IMR-90 (cell line): Measurements from ENCODE around the gene DIPK1B. TPM values are rescaled to one million over a fixed set of nuclear protein-coding genes. Genes with fewer than 3 reads are reported as not detected.
A peak's percentile ranks its signal among the peaks of the same experiment; 100 is the strongest.

ENCODE experiments used
- ATAC-seq: fragments of 200-7000 bp; cut with Tn5 transposase; 2 replicates; pipeline ENCODE4 v1.9.1; 2020; ENCODE audit warnings: low read depth, mild to moderate bottlenecking, moderate library complexity
- BruUV-seq: library from RNA; stranded (reverse); fragments of 400-500 nt; replicated peaks from 2 replicates; lab custom pipeline; 2021; lab: Mats Ljungman, UMichigan
- CTCF ChIA-PET: fragments of 300-600 bp; formaldehyde crosslinking; extraction: SDS; loops from one replicate; lab custom pipeline; 2021; ENCODE audit warnings: antibody characterized with exemption; lab: Yijun Ruan, JAX
- POLR2A ChIA-PET: fragments of 300-600 bp; sonication (Branson Sonifier 250); formaldehyde crosslinking; loops from one replicate; lab custom pipeline; 2022; ENCODE audit warnings: antibody characterized with exemption; ENCODE audit not compliant: unreplicated experiment; lab: Charles Lee
- DNase-seq: peaks from one replicate; pipeline ENCODE4 v3.0.0; 2013
- H2AFZ ChIP-seq: replicated peaks from 2 replicates; pipeline ENCODE3; 2013; ENCODE audit warnings: low read length, mild to moderate bottlenecking; ENCODE audit not compliant: poor library complexity
- H2AK5ac ChIP-seq: 2 replicates; pipeline ENCODE4 v1.6.1; 2013; ENCODE audit warnings: low read depth, low read length, inconsistent platforms
- H2AK9ac ChIP-seq: replicated peaks from 2 replicates; pipeline ENCODE3; 2013; ENCODE audit warnings: mild to moderate bottlenecking, low read depth, low read length, moderate library complexity; ENCODE audit not compliant: poor library complexity
- H2BK120ac ChIP-seq: 2 replicates; pipeline ENCODE4 v1.6.1; 2013; ENCODE audit warnings: low read depth, low read length, inconsistent platforms
- H2BK15ac ChIP-seq: 3 replicates; pipeline ENCODE4 v1.6.1; 2013; ENCODE audit warnings: low read depth, low read length, inconsistent platforms
- H2BK20ac ChIP-seq: 2 replicates; pipeline ENCODE4 v1.6.1; 2013; ENCODE audit warnings: low read depth, mild to moderate bottlenecking, inconsistent platforms, low read length, moderate library complexity
- H2BK5ac ChIP-seq: 2 replicates; pipeline ENCODE4 v1.6.1; 2013; ENCODE audit warnings: mild to moderate bottlenecking, low read depth, low read length, inconsistent platforms; ENCODE audit not compliant: poor library complexity, severe bottlenecking
- H3K14ac ChIP-seq: replicated peaks from 2 replicates; pipeline ENCODE4 v1.6.1; 2013; ENCODE audit warnings: low read depth, low read length, inconsistent platforms
- H3K18ac ChIP-seq: 2 replicates; pipeline ENCODE4 v1.6.1; 2013; ENCODE audit warnings: low read depth, low read length, control low read depth
- H3K23ac ChIP-seq: 2 replicates; pipeline ENCODE4 v1.6.1; 2013; ENCODE audit warnings: low read depth, low read length, inconsistent platforms
- H3K27ac ChIP-seq: 2 replicates; pipeline ENCODE4 v1.5.1; 2013; ENCODE audit warnings: mild to moderate bottlenecking, control low read depth, low read length; ENCODE audit not compliant: insufficient read depth
- H3K27me3 ChIP-seq: 2 replicates; pipeline ENCODE4 v1.6.1; 2013; ENCODE audit warnings: low read length; ENCODE audit not compliant: control insufficient read depth, insufficient read depth
- H3K36me3 ChIP-seq: 2 replicates; pipeline ENCODE4 v1.6.1; 2013; ENCODE audit warnings: low read length, mixed read lengths; ENCODE audit not compliant: control insufficient read depth, insufficient read depth
- H3K4ac ChIP-seq: 2 replicates; pipeline ENCODE4 v1.6.1; 2013; ENCODE audit warnings: low read depth, low read length, inconsistent platforms
- H3K4me1 ChIP-seq: 2 replicates; pipeline ENCODE4 v1.6.1; 2013; ENCODE audit warnings: low read length, mixed read lengths; ENCODE audit not compliant: control insufficient read depth, insufficient read depth
- H3K4me2 ChIP-seq: 2 replicates; pipeline ENCODE4 v1.6.1; 2013; ENCODE audit warnings: low read depth, mild to moderate bottlenecking, control low read depth, low read length, moderate library complexity
- H3K4me3 ChIP-seq: 2 replicates; pipeline ENCODE4 v1.5.1; 2013; ENCODE audit warnings: low read depth, mild to moderate bottlenecking, control low read depth, low read length, moderate library complexity; ENCODE audit not compliant: insufficient read depth
- H3K56ac ChIP-seq: 2 replicates; pipeline ENCODE4 v1.6.1; 2013; ENCODE audit warnings: low read length, inconsistent platforms; ENCODE audit not compliant: insufficient read depth; ENCODE audit errors: extremely low read depth
- H3K79me1 ChIP-seq, 2 experiments: 2 replicates each; pipeline ENCODE4 v1.6.1; 2013; ENCODE audit warnings: low read length in 2 of 2, inconsistent platforms in 1 of 2, low read depth in 1 of 2
- H3K9ac ChIP-seq: 2 replicates; pipeline ENCODE4 v1.6.1; 2013; ENCODE audit warnings: low read depth, low read length, control low read depth
- H3K9me1 ChIP-seq: 2 replicates; pipeline ENCODE4 v1.6.1; 2013; ENCODE audit warnings: low read length, inconsistent platforms; ENCODE audit not compliant: insufficient read depth
- H3K9me3 ChIP-seq: 2 replicates; pipeline ENCODE4 v1.6.1; 2013; ENCODE audit warnings: low read length; ENCODE audit not compliant: control insufficient read depth, insufficient read depth
- H4K20me1 ChIP-seq: 2 replicates; pipeline ENCODE4 v1.6.1; 2013; ENCODE audit warnings: low read length, inconsistent platforms; ENCODE audit not compliant: insufficient read depth
- H4K5ac ChIP-seq: 2 replicates; pipeline ENCODE4 v1.6.1; 2013; ENCODE audit warnings: mild to moderate bottlenecking, low read depth, low read length, control low read depth
- H4K8ac ChIP-seq, 2 experiments: 2 replicates each; pipeline ENCODE4 v1.6.1; 2013; ENCODE audit warnings: low read depth in 2 of 2, low read length in 2 of 2, control low read depth in 1 of 2, inconsistent platforms in 1 of 2
- H4K91ac ChIP-seq: 2 replicates; pipeline ENCODE4 v1.6.1; 2013; ENCODE audit warnings: low read depth, low read length, inconsistent platforms; ENCODE audit not compliant: insufficient read depth
- BHLHE40 ChIP-seq: fragments of 150-350 bp; IDR thresholded peaks from 2 replicates; pipeline ENCODE4 v1.6.1; 2016; ENCODE audit warnings: mild to moderate bottlenecking, low read depth, low read length
- CHD1 ChIP-seq: IDR thresholded peaks from 2 replicates; pipeline ENCODE4 v1.6.1; 2012; ENCODE audit warnings: low read depth, low read length, improper control_type of control experiment
- CTCF ChIP-seq: conservative IDR thresholded peaks from 2 replicates; pipeline ENCODE4 v1.5.1; 2012; ENCODE audit warnings: mild to moderate bottlenecking, low read depth, low read length, improper control_type of control experiment
- ELK1 ChIP-seq: fragments of 150-350 bp; IDR thresholded peaks from 2 replicates; pipeline ENCODE4 v1.6.1; 2016; ENCODE audit warnings: low read depth, mild to moderate bottlenecking, low read length, moderate library complexity, borderline replicate concordance
- FOS ChIP-seq: fragments of 150-350 bp; IDR thresholded peaks from 2 replicates; pipeline ENCODE4 v1.6.1; 2016; ENCODE audit warnings: low read depth, low read length
- MAFK ChIP-seq: IDR thresholded peaks from 2 replicates; pipeline ENCODE4 v1.6.1; 2012; ENCODE audit warnings: low read depth, low read length, improper control_type of control experiment
- MAZ ChIP-seq: IDR thresholded peaks from 2 replicates; pipeline ENCODE4 v1.6.1; 2012; ENCODE audit warnings: low read depth, mild to moderate bottlenecking, low read length, improper control_type of control experiment, moderate library complexity, borderline replicate concordance
- MXI1 ChIP-seq: IDR thresholded peaks from 2 replicates; pipeline ENCODE4 v1.6.1; 2012; ENCODE audit warnings: low read depth, mild to moderate bottlenecking, low read length, moderate library complexity, borderline replicate concordance
- NFE2L2 ChIP-seq: fragments of 150-350 bp; IDR thresholded peaks from 2 replicates; pipeline ENCODE4 v1.6.1; 2016; ENCODE audit warnings: low read depth, mild to moderate bottlenecking, low read length
- POLR2A ChIP-seq: IDR thresholded peaks from 2 replicates; pipeline ENCODE4 v1.6.1; 2012; ENCODE audit warnings: mild to moderate bottlenecking, low read depth, low read length
- RAD21 ChIP-seq: IDR thresholded peaks from 2 replicates; pipeline ENCODE4 v1.6.1; 2012; ENCODE audit warnings: low read length, improper control_type of control experiment
- RCOR1 ChIP-seq: IDR thresholded peaks from 2 replicates; pipeline ENCODE4 v1.6.1; 2012; ENCODE audit warnings: mild to moderate bottlenecking, low read length, improper control_type of control experiment; ENCODE audit not compliant: insufficient replicate concordance
- RFX5 ChIP-seq: IDR thresholded peaks from 2 replicates; pipeline ENCODE4 v1.8.0; 2012; ENCODE audit warnings: low read depth, mild to moderate bottlenecking, low read length, moderate library complexity
- SMC3 ChIP-seq: fragments of 150-350 bp; IDR thresholded peaks from 2 replicates; pipeline ENCODE4 v1.6.1; 2016; ENCODE audit warnings: low read depth, mild to moderate bottlenecking, antibody characterized with exemption, low read length, moderate library complexity
- WGBS, 2 experiments: methylation state at CpG; one replicate each; pipeline versions ENCODE4 v1.1.5 to v1.1.7; 2013; ENCODE audit warnings: missing lambda C conversion rate in 2 of 2; ENCODE audit not compliant: insufficient read length in 1 of 2; ENCODE audit errors: extremely low coverage in 2 of 2; 5-methylcytosine and 5-hydroxymethylcytosine counted together
- dilution Hi-C: fragments of 300-500 bp; cut with HindIII; formaldehyde crosslinking; loops from one replicate; pipeline ENCODE4 v1.14.3; 2018; ENCODE audit warnings: low sequenced_read_pairs; ENCODE audit not compliant: unreplicated experiment
- in situ Hi-C: fragments of 300-500 bp; cut with MboI; formaldehyde crosslinking; loops from 3 replicates; pipeline ENCODE4 v1.14.3; 2019; ENCODE audit warnings: low sequenced_read_pairs, inconsistent platforms, mixed read lengths
- intact Hi-C: fragments of 100-400 bp; cut with micrococcal nuclease; formaldehyde crosslinking; loops from 2 replicates; pipeline ENCODE4 v1.10.0; 2022
- polyA plus RNA-seq, 3 experiments: library from polyadenylated mRNA; depleted of rRNA; stranded (reverse); fragments of >200 nt; gene quantifications; 2 replicates each; pipeline ENCODE4 v1.2.3, GENCODE V29; 2012; ENCODE audit warnings: low replicate concordance in 1 of 3
- total RNA-seq: library from RNA; depleted of rRNA; stranded (reverse); fragments of >200 nt; gene quantifications from 2 replicates; pipeline ENCODE4 v1.2.3, GENCODE V29; 2012

Gene DIPK1B
- total and polyA plus RNA-seq, 2 of the 4 experiments (the other 2 are of a cell fraction) = 3.4 to 7.1 TPM

GRCh38 chr9:136695435-136695895 lies 16.9 kb upstream of the DIPK1B start:
- H2BK15ac ChIP-seq = no peak overlapping the region
- no peak overlapping the region for H3K4me3 ChIP-seq
- no peak for DNase-seq
- H3K36me3 ChIP-seq = no peaks in the 10 kb centered on the region
- peaks cover 15% of the 10 kb centered on the region; the same call in 1 of the 2 replicates for H3K27me3 ChIP-seq
- no peak overlapping the region for H3K23ac ChIP-seq
- WGBS, 2 experiments = 100% methylated on average over 1 of the region's 10 CpGs; no CpG with 5 or more reads in 1 of the 2 experiments
- no peak overlapping the region for H4K91ac ChIP-seq
- H2AK9ac ChIP-seq = peak overlapping the region; percentile 24
- H3K27ac ChIP-seq = no peak overlapping the region
- no peak overlapping the region for H2BK20ac ChIP-seq
- H3K9me1 ChIP-seq = no peaks in the 10 kb centered on the region
- no peak overlapping the region for H4K5ac ChIP-seq
- intact Hi-C loops = no loop called here
- H2AFZ ChIP-seq = no peak overlapping the region
- no peak overlapping the region for H2AK5ac ChIP-seq
- H4K8ac ChIP-seq = no peak overlapping the region
- dilution Hi-C loops = no loop called here
- BruUV-seq = no TSS peak
- 0 out of 2 replicates have a peak, but pooled peaks cover 2% of the 10 kb centered on the region for H3K4me1 ChIP-seq
- no peak overlapping the region for H3K56ac ChIP-seq
- no peak overlapping the region for H3K4ac ChIP-seq
- no peaks in the 10 kb centered on the region for H3K9me3 ChIP-seq
- in situ Hi-C loops = no loop called here
- ChIA-PET CTCF (no interaction called here), POLR2A (no interaction called here)
- H2BK120ac ChIP-seq = no peak overlapping the region
- no peaks in the 10 kb centered on the region for H4K20me1 ChIP-seq
- H3K9ac ChIP-seq = no peak overlapping the region
- no peak for ATAC-seq
- no peak overlapping the region for H2BK5ac ChIP-seq
- TF ChIP-seq MAZ (no peak), CHD1 (no peak), MXI1 (no peak), RFX5 (no peak), NFE2L2 (no peak), ELK1 (no peak), SMC3 (no peak), RAD21 (no peak), CTCF (no peak), FOS (no peak), RCOR1 (no peak), MAFK (no peak), BHLHE40 (no peak), POLR2A (no peak)
- no peak overlapping the region for H3K14ac ChIP-seq
- H3K4me2 ChIP-seq = no peak overlapping the region
- no peaks in the 10 kb centered on the region for H3K79me1 ChIP-seq
- no peak overlapping the region for H3K18ac ChIP-seq
